HL-60 (cell line): Measurements from ENCODE around the gene DNAAF5.

ENCODE experiments used
- DNase-seq, 2 experiments: peaks; one replicate each; pipeline ENCODE4 v3.0.0-alpha.2; 2010 to 2020; ENCODE audit warnings: low read depth in 1 of 2, low spot score in 1 of 2
- H3K27ac ChIP-seq: fragments of 250-450 bp; sonication (Bioruptor Pico); replicated peaks from 2 replicates; pipeline ENCODE4 v1.5.1; 2020; ENCODE audit warnings: mild to moderate bottlenecking, moderate library complexity
- H3K27me3 ChIP-seq: fragments of 250-450 bp; sonication (Bioruptor Pico); 2 replicates; pipeline ENCODE4 v1.5.1; 2021; ENCODE audit warnings: mild to moderate bottlenecking, moderate library complexity; ENCODE audit not compliant: insufficient read depth, poor library complexity, severe bottlenecking
- H3K4me3 ChIP-seq: replicated peaks from 2 replicates; pipeline ENCODE4 v1.5.1; 2011; ENCODE audit warnings: mild to moderate bottlenecking, control low read depth, low read length; ENCODE audit not compliant: insufficient read depth
- GABPA ChIP-seq: IDR thresholded peaks from 2 replicates; pipeline ENCODE4 v1.6.1; 2012; ENCODE audit warnings: low read depth
- POLR2AphosphoS5 ChIP-seq: IDR thresholded peaks from 2 replicates; pipeline ENCODE4 v1.6.1; 2012; ENCODE audit warnings: low read depth
- SPI1 ChIP-seq: IDR thresholded peaks from 2 replicates; pipeline ENCODE4 v1.6.1; 2012; ENCODE audit warnings: low read depth, mild to moderate bottlenecking, borderline replicate concordance
- TF ChIP-seq, protein P1 (sequence below): IDR thresholded peaks from one replicate; pipeline ENCODE4 v1.5.1; 2011; ENCODE audit warnings: low read length, control low read depth, inconsistent platforms; ENCODE audit not compliant: insufficient read depth
- TF ChIP-seq, protein P2 (sequence below): IDR thresholded peaks from 2 replicates; pipeline ENCODE4 v1.6.1; 2012; ENCODE audit warnings: low read depth; ENCODE audit not compliant: insufficient replicate concordance

The DNAAF5 gene

DNA sequence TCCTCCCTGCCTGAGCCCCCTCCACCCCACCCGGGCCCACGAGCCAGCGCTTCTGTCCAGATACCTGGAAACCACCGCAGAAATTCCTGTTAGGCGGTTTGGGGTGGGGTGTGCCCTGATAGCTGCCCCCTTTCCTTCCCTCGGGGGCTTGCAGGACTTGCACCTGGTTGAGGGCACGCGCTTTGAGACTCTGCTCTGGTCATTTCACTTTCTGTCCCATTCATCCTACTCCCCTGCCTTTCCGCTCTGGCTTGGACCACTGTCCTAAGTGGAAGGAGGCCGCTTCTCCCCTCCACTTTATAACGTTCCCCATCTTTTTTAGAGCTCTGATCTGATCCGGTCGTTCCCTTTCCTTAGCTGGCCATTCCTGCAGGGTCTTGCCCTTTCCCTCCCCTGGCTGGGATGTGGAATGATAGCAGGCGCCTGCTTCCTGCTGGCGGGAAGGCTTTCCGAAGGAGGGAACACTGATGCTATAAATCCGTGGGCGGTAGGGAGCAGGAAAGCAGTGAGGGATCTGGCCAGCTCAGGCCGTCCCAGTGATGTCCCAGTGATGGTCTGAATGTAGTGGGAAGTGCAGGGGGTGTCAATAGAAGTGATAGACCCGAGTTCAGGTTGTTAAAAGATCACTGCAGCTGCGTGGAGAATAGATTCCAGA lies 1.4 kb downstream of the DNAAF5 start:
- no peak overlapping the region for H3K27ac ChIP-seq
- TF ChIP-seq POLR2AphosphoS5 (no peak), GABPA (no peak), SPI1 (no peak)
- TF ChIP-seq, protein P1, sequence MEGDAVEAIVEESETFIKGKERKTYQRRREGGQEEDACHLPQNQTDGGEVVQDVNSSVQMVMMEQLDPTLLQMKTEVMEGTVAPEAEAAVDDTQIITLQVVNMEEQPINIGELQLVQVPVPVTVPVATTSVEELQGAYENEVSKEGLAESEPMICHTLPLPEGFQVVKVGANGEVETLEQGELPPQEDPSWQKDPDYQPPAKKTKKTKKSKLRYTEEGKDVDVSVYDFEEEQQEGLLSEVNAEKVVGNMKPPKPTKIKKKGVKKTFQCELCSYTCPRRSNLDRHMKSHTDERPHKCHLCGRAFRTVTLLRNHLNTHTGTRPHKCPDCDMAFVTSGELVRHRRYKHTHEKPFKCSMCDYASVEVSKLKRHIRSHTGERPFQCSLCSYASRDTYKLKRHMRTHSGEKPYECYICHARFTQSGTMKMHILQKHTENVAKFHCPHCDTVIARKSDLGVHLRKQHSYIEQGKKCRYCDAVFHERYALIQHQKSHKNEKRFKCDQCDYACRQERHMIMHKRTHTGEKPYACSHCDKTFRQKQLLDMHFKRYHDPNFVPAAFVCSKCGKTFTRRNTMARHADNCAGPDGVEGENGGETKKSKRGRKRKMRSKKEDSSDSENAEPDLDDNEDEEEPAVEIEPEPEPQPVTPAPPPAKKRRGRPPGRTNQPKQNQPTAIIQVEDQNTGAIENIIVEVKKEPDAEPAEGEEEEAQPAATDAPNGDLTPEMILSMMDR: no peak
- TF ChIP-seq, protein P2, sequence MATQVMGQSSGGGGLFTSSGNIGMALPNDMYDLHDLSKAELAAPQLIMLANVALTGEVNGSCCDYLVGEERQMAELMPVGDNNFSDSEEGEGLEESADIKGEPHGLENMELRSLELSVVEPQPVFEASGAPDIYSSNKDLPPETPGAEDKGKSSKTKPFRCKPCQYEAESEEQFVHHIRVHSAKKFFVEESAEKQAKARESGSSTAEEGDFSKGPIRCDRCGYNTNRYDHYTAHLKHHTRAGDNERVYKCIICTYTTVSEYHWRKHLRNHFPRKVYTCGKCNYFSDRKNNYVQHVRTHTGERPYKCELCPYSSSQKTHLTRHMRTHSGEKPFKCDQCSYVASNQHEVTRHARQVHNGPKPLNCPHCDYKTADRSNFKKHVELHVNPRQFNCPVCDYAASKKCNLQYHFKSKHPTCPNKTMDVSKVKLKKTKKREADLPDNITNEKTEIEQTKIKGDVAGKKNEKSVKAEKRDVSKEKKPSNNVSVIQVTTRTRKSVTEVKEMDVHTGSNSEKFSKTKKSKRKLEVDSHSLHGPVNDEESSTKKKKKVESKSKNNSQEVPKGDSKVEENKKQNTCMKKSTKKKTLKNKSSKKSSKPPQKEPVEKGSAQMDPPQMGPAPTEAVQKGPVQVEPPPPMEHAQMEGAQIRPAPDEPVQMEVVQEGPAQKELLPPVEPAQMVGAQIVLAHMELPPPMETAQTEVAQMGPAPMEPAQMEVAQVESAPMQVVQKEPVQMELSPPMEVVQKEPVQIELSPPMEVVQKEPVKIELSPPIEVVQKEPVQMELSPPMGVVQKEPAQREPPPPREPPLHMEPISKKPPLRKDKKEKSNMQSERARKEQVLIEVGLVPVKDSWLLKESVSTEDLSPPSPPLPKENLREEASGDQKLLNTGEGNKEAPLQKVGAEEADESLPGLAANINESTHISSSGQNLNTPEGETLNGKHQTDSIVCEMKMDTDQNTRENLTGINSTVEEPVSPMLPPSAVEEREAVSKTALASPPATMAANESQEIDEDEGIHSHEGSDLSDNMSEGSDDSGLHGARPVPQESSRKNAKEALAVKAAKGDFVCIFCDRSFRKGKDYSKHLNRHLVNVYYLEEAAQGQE: no peak
- no peaks in the 10 kb centered on the region for H3K27me3 ChIP-seq
- DNase-seq: no peak
- peak overlapping the region; percentile 65 for H3K4me3 ChIP-seq

DNA sequence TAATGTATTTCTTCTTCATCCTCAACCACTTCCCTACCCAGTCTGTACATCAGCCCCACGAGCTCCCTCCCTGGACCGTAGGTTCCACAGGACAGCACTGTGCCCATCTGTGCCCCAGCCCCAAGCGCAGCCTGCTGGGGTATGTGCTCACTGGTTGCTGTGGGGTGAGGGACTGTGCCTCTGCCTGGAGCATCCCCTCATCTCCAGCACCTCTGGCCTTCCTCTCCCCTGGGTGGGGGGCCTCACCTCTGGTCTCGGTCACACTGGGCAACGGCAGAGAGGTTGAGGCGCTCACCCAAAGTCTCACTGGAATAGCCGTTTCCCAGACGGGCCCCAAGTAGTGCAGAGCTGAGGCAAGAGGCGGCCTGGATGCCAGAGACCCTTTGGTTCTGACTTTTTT lies 2.1 kb downstream of the DNAAF5 start:
- Histone ChIP-seq H3K27me3 (no peaks in the 10 kb centered on the region), H3K4me3 (no peak overlapping the region)
- DNase-seq: no peak

DNA sequence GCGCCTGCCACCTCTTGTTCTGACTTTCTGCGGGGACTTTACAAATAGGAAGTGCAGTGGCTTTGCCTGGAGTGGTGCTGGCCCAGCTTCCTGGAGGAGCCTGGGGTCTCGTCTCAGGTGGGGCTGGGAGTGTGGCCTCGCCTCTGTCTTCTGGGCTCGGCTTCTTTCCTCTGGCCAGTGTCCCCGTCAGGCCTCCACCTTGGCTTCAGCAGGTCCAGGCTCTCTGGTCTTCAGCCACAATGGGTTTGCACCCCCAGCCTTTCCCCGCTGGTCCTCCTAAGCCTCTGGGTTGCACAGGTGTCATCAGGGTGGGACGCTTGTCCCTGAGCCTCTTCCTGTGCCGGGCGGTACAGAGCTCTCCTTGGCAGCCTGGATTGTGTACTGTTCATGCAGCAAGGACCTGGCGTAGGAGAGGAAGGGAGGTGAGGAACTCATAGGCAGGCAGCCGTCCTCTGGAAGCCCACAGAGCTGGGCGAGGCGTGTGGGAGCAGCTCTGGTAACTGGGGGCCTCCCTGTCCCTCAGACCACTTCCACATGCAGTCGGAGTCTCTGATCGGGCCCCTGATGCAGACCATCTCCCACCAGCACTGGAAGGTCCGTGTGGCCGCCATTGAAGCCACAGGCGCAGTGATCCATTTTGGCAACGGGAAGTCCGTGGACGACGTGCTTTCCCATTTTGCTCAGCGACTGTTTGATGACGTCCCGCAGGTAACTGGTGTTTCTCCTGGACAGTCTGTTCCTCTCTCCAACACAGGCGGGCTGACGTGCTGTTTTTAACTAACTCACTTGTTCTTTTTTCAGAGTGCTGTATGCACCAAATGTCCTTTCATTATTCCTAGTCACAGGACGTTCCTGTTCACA lies 2.9 kb downstream of the DNAAF5 start:
- DNase-seq: no peak
- H3K27ac ChIP-seq: no peak overlapping the region
- TF ChIP-seq, protein P2: no peak
- TF ChIP-seq, protein P1: no peak
- TF ChIP-seq POLR2AphosphoS5 (no peak), GABPA (no peak), SPI1 (no peak)
- H3K27me3 ChIP-seq: no peaks in the 10 kb centered on the region
- H3K4me3 ChIP-seq: no peak overlapping the region

More for the DNA sequence above, 2.1 kb downstream of the DNAAF5 start:
- TF ChIP-seq, protein P2: no peak
- TF ChIP-seq GABPA (no peak), POLR2AphosphoS5 (no peak), SPI1 (no peak)
- TF ChIP-seq, protein P1: no peak
- H3K27ac ChIP-seq: no peak overlapping the region
